NB4 (cell line): ENCODE data around the gene TTN.

Experiments
- CTCF ChIP-seq: IDR thresholded peaks from one replicate; pipeline ENCODE4 v1.5.1; 2012; ENCODE audit warnings: low read depth, low read length
- MAX ChIP-seq: IDR thresholded peaks from 2 replicates; pipeline ENCODE4 v1.6.1; 2011; ENCODE audit warnings: low read depth, low read length
- MYC ChIP-seq: IDR thresholded peaks from 2 replicates; pipeline ENCODE4 v1.6.1; 2011; ENCODE audit warnings: low read depth, low read length
- POLR2A ChIP-seq: IDR thresholded peaks from 2 replicates; pipeline ENCODE4 v1.6.1; 2011; ENCODE audit warnings: mild to moderate bottlenecking; ENCODE audit not compliant: insufficient read length; ENCODE audit errors: extremely low read depth

GRCh38 chr2:178829299-178829960, 22.2 kb upstream of the TTN start:
- no peak for TF ChIP-seq CTCF
- TF ChIP-seq MAX = no peak
- TF ChIP-seq MYC = no peak
- TF ChIP-seq POLR2A = no peak
